PC-3 (cell line): ENCODE results near the gene KIF13A. TPM values are rescaled to one million over a fixed set of nuclear protein-coding genes. Genes with fewer than 3 reads are reported as not detected.

Source experiments
- ATAC-seq: fragments of 200-7000 bp; cut with Tn5 transposase; 2 replicates; pipeline ENCODE4 v1.9.1; 2020; ENCODE audit warnings: mild to moderate bottlenecking, moderate library complexity
- BruUV-seq: library from RNA; stranded (reverse); fragments of 400-500 nt; replicated peaks from 2 replicates; lab custom pipeline; 2021; lab: Mats Ljungman, UMichigan
- CTCF ChIA-PET: fragments of 300-600 bp; sonication (Branson Sonifier 250); formaldehyde crosslinking; loops from one replicate; lab custom pipeline; 2022; ENCODE audit warnings: antibody characterized with exemption; lab: Charles Lee
- POLR2A ChIA-PET: fragments of 300-600 bp; sonication (Branson Sonifier 250); formaldehyde crosslinking; loops from one replicate; lab custom pipeline; 2022; ENCODE audit warnings: antibody characterized with exemption; ENCODE audit not compliant: unreplicated experiment; lab: Charles Lee
- DNase-seq: peaks from one replicate; pipeline ENCODE4 v3.0.0-alpha.2; 2015
- H2AFZ ChIP-seq: fragments of 300-600 bp; sonication (generic); 2 replicates; pipeline ENCODE4 v1.6.0; 2016; ENCODE audit warnings: antibody characterized with exemption, low read length
- H3F3A ChIP-seq: fragments of 300-600 bp; sonication (generic); one replicate; pipeline ENCODE4 v1.6.0; 2017; ENCODE audit warnings: antibody characterized with exemption, low read length, control low read depth, mild to moderate bottlenecking; ENCODE audit not compliant: unreplicated experiment
- H3K27ac ChIP-seq: fragments of 300-600 bp; sonication (generic); 2 replicates; pipeline ENCODE4 v1.5.1; 2016; ENCODE audit warnings: mild to moderate bottlenecking, low read length
- H3K27me3 ChIP-seq: fragments of 300-600 bp; sonication (generic); 2 replicates; pipeline ENCODE4 v1.6.1; 2016; ENCODE audit warnings: low read length, mixed read lengths
- H3K36me3 ChIP-seq: fragments of 300-600 bp; sonication (generic); 2 replicates; pipeline ENCODE4 v1.6.1; 2016; ENCODE audit warnings: low read depth, mixed run types, low read length, mixed read lengths
- H3K4me1 ChIP-seq: fragments of 300-600 bp; sonication (generic); 2 replicates; pipeline ENCODE4 v1.5.1; 2016; ENCODE audit warnings: low read length; ENCODE audit not compliant: insufficient read depth
- H3K4me2 ChIP-seq: fragments of 300-600 bp; sonication (generic); 2 replicates; pipeline ENCODE4 v1.6.0; 2016; ENCODE audit warnings: low read length
- H3K4me3 ChIP-seq: fragments of 300-600 bp; sonication (generic); 2 replicates; pipeline ENCODE4 v1.5.1; 2016; ENCODE audit warnings: mild to moderate bottlenecking, low read length, mixed read lengths
- H3K79me2 ChIP-seq: fragments of 300-600 bp; sonication (generic); 2 replicates; pipeline ENCODE4 v1.6.1; 2017; ENCODE audit warnings: low read length, mixed read lengths
- H3K9ac ChIP-seq: fragments of 300-600 bp; sonication (generic); 2 replicates; pipeline ENCODE4 v1.6.0; 2016; ENCODE audit warnings: mild to moderate bottlenecking, low read length
- H3K9me2 ChIP-seq: fragments of 300-600 bp; sonication (generic); replicated peaks from 2 replicates; pipeline ENCODE4 v1.6.1; 2016; ENCODE audit warnings: mixed run types, low read length, mixed read lengths
- H3K9me3 ChIP-seq: fragments of 300-600 bp; sonication (generic); 2 replicates; pipeline ENCODE4 v1.6.1; 2016; ENCODE audit warnings: low read length, mixed read lengths
- H4K20me1 ChIP-seq: fragments of 300-600 bp; sonication (generic); 2 replicates; pipeline ENCODE4 v1.6.1; 2016; ENCODE audit warnings: low read length, mixed read lengths
- EZH2 ChIP-seq: fragments of 300-600 bp; sonication (generic); IDR thresholded peaks from one replicate; pipeline ENCODE4 v1.6.1; 2017; ENCODE audit warnings: antibody characterized with exemption, mild to moderate bottlenecking, low read length; ENCODE audit not compliant: unreplicated experiment
- EZH2phosphoT487 ChIP-seq: fragments of 300-600 bp; sonication (generic); IDR thresholded peaks from 2 replicates; pipeline ENCODE4 v1.6.1; 2018; ENCODE audit warnings: mild to moderate bottlenecking, antibody characterized with exemption, low read length, borderline replicate concordance
- intact Hi-C: fragments of 100-400 bp; cut with micrococcal nuclease; formaldehyde crosslinking; loops from 2 replicates; pipeline ENCODE4 v1.9.0; 2023
- total RNA-seq: library from RNA; depleted of rRNA; stranded (reverse); fragments of >200 nt; gene quantifications from 2 replicates; pipeline ENCODE4 v1.2.3, GENCODE V29; 2014
- TF ChIP-seq, protein P1 (sequence below): fragments of 300-600 bp; sonication (generic); conservative IDR thresholded peaks from 2 replicates; pipeline ENCODE4 v1.5.1; 2017; ENCODE audit warnings: antibody characterized with exemption, low read depth, mild to moderate bottlenecking, low read length

Gene KIF13A
- total RNA-seq, 1 experiment from 2014 or later, result 21.3 TPM

DNA sequence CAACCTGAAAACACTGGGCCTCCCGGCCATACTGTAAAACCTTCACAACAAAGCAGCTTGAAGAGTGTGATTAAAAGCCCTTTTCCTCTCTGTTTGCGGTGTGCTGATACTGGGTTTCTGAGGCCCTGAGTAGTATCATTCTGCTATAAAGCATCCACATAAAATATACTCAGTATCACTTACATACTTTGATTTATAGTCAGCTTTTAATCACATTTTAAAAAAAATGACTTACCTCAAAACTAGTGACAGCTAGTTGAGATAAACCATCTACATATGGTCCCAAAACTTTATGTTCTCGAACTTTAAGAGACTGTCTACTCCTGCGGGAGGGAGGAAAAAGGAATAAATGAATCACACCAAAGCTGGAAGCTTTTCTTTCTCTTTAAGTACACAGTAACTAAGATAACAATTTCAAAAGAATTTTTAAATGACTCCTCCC lies 135.7 kb downstream of the KIF13A start:
- H3K4me1 ChIP-seq, result peaks cover 32% of the 10 kb centered on the region
- no peaks in the 10 kb centered on the region for H4K20me1 ChIP-seq
- peak overlapping the region; percentile 71 for H3K9ac ChIP-seq
- H3K9me2 ChIP-seq, result no peaks in the 10 kb centered on the region
- H2AFZ ChIP-seq, result no peak overlapping the region
- peak overlapping the region; percentile 32 for H3K4me3 ChIP-seq
- H3K9me3 ChIP-seq, result no peaks in the 10 kb centered on the region
- ChIA-PET CTCF (interaction anchor here (0.6 to 0.7 kb wide), 2 partner anchors 14 to 191 kb away, joined by 3 to 8 read pairs; no protein-coding TSS in a partner anchor), POLR2A (interaction anchor here (0.6 kb wide), 1 partner anchor 248 kb away, joined by 5 read pairs; no protein-coding TSS in a partner anchor)
- ATAC-seq, result peak; percentile 67
- H3K27ac ChIP-seq, result peak overlapping the region; percentile 94
- H3F3A ChIP-seq, result no peaks in the 10 kb centered on the region
- H3K79me2 ChIP-seq, result no peaks in the 10 kb centered on the region
- peak; percentile 73 for DNase-seq
- no peaks in the 10 kb centered on the region for H3K27me3 ChIP-seq
- peaks cover 11% of the 10 kb centered on the region; the same call in 1 of the 2 replicates for H3K36me3 ChIP-seq
- no TSS peak for BruUV-seq
- H3K4me2 ChIP-seq, result peak overlapping the region; percentile 71
- intact Hi-C loops, result loop anchor here (1.0 to 5.0 kb wide), 3 partner anchors 13 to 136 kb away; partner anchors contain the start of gene KIF13A
- TF ChIP-seq EZH2phosphoT487 (no peak), EZH2 (no peak)
- TF ChIP-seq, protein P1, sequence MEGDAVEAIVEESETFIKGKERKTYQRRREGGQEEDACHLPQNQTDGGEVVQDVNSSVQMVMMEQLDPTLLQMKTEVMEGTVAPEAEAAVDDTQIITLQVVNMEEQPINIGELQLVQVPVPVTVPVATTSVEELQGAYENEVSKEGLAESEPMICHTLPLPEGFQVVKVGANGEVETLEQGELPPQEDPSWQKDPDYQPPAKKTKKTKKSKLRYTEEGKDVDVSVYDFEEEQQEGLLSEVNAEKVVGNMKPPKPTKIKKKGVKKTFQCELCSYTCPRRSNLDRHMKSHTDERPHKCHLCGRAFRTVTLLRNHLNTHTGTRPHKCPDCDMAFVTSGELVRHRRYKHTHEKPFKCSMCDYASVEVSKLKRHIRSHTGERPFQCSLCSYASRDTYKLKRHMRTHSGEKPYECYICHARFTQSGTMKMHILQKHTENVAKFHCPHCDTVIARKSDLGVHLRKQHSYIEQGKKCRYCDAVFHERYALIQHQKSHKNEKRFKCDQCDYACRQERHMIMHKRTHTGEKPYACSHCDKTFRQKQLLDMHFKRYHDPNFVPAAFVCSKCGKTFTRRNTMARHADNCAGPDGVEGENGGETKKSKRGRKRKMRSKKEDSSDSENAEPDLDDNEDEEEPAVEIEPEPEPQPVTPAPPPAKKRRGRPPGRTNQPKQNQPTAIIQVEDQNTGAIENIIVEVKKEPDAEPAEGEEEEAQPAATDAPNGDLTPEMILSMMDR, result no peak

- POLR2A ChIA-PET, result no interaction called here
Measured at GRCh38 chr6:17851001-17851719, 136.3 kb downstream of the KIF13A start.

More at GRCh38 chr6:17851001-17851719, 136.3 kb downstream of the KIF13A start:
- H3K79me2 ChIP-seq, result no peaks in the 10 kb centered on the region
- TSS peak; percentile 51 for BruUV-seq
- peaks cover 11% of the 10 kb centered on the region; the same call in 1 of the 2 replicates for H3K36me3 ChIP-seq
- CTCF ChIA-PET, result no interaction called here
- peak; percentile 89 for ATAC-seq
- no peaks in the 10 kb centered on the region for H3K9me2 ChIP-seq
- TF ChIP-seq, protein P1, result no peak
- TF ChIP-seq EZH2phosphoT487 (no peak), EZH2 (no peak)
- intact Hi-C loops, result loop anchor here (1.0 to 5.0 kb wide), 3 partner anchors 13 to 136 kb away; partner anchors contain the start of gene KIF13A
- H2AFZ ChIP-seq, result no peak overlapping the region
- peaks cover 32% of the 10 kb centered on the region for H3K4me1 ChIP-seq
- peak; percentile 90 for DNase-seq
- H3K4me2 ChIP-seq, result peak overlapping the region; percentile 71
- H3K9ac ChIP-seq, result peak overlapping the region; percentile 71
- peak overlapping the region; percentile 94 for H3K27ac ChIP-seq
- H3F3A ChIP-seq, result no peaks in the 10 kb centered on the region
- no peaks in the 10 kb centered on the region for H4K20me1 ChIP-seq
- no peaks in the 10 kb centered on the region for H3K9me3 ChIP-seq
- H3K27me3 ChIP-seq, result no peaks in the 10 kb centered on the region
- H3K4me3 ChIP-seq, result peak overlapping the region; percentile 32
